ENCODE measurements around the gene YWHAG. TPM values are rescaled to one million over a fixed set of nuclear protein-coding genes. Genes with fewer than 3 reads are reported as not detected.

Gene YWHAG
- total RNA-seq, 1 donor from 2014 or later = 200 TPM

DNA sequence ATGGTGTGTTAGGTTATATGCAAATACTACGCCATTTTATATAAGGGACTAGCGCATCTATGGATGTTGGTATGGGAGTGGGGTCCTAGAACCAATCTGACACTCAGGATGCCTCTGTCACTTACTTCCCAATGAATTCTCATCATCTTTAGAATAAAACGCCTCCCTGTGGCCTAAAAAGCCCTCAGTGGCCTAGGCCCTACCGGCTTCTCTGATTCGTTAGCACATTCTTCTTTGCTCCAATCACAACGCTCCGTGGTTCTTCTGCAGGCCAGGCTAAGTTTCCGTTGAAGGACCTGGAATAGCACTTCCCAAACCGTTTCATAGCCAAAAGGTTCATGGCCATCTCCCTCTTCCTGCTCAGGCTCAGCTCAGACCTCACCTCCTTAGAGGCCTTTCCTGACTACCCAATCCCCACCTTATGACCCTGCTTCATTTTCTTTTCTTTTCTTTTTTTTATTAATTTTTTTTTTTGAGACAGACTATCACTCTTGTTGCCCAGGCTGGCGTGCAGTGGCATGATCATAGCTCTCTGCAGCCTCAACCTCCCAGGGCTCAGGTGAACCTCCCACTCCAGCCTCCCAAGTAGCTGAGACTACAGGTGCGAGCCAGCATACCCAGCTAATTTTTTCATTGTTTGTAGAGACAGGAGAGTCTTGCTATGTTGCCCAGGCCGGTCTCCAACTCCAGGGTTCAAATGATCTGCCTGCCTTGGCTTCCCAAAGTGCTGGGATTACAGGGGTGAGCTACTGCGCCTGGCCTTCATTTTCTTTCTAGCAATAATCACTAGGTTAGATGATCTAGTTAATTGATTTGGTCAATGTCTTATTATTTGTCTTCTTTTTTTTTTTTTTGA is 24.5 kb upstream of the YWHAG start:
- TF ChIP-seq, protein P1, sequence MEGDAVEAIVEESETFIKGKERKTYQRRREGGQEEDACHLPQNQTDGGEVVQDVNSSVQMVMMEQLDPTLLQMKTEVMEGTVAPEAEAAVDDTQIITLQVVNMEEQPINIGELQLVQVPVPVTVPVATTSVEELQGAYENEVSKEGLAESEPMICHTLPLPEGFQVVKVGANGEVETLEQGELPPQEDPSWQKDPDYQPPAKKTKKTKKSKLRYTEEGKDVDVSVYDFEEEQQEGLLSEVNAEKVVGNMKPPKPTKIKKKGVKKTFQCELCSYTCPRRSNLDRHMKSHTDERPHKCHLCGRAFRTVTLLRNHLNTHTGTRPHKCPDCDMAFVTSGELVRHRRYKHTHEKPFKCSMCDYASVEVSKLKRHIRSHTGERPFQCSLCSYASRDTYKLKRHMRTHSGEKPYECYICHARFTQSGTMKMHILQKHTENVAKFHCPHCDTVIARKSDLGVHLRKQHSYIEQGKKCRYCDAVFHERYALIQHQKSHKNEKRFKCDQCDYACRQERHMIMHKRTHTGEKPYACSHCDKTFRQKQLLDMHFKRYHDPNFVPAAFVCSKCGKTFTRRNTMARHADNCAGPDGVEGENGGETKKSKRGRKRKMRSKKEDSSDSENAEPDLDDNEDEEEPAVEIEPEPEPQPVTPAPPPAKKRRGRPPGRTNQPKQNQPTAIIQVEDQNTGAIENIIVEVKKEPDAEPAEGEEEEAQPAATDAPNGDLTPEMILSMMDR (conservative IDR thresholded peaks at IDR 0.05) = no peak
- no peak for DNase-seq (ENCODE audit: low read depth, low spot score)
- Mint-ChIP-seq H3K9me3 (no peaks in the 10 kb centered on the region), H3K27ac (ENCODE audit: unreplicated experiment) (no peak overlapping the region), H3K4me1 (peaks cover 5% of the 10 kb centered on the region), H3K27me3 (ENCODE audit: low read depth) (no peaks in the 10 kb centered on the region), H3K4me3 (no peak overlapping the region), H3K36me3 (ENCODE audit: low read depth) (no peaks in the 10 kb centered on the region)

GRCh38 chr7:76381814-76382213 is 23.0 kb upstream of the YWHAG start:
- TF ChIP-seq, protein P1 (conservative IDR thresholded peaks at IDR 0.05) = peak; percentile 35
- no peak overlapping the region for H3K4me3 Mint-ChIP-seq
- peaks cover 5% of the 10 kb centered on the region for H3K4me1 Mint-ChIP-seq
- no peaks in the 10 kb centered on the region for H3K36me3 Mint-ChIP-seq (ENCODE audit: low read depth)
- H3K9me3 Mint-ChIP-seq = no peaks in the 10 kb centered on the region
- H3K27ac Mint-ChIP-seq (ENCODE audit: unreplicated experiment) = no peak overlapping the region
- no peak for DNase-seq (ENCODE audit: low read depth, low spot score)
- H3K27me3 Mint-ChIP-seq (ENCODE audit: low read depth) = no peaks in the 10 kb centered on the region

- TF ChIP-seq, protein P1 (conservative IDR thresholded peaks at IDR 0.05) = no peak
- H3K27me3 Mint-ChIP-seq (ENCODE audit: low read depth) = no peaks in the 10 kb centered on the region
- H3K4me3 Mint-ChIP-seq = peak overlapping the region; percentile 84
- no peak for DNase-seq (ENCODE audit: low read depth, low spot score)
- peak overlapping the region; percentile 50 for H3K27ac Mint-ChIP-seq (ENCODE audit: unreplicated experiment)
- H3K36me3 Mint-ChIP-seq (ENCODE audit: low read depth) = no peaks in the 10 kb centered on the region
- peaks cover 5% of the 10 kb centered on the region for H3K4me1 Mint-ChIP-seq
- H3K9me3 Mint-ChIP-seq = no peaks in the 10 kb centered on the region
Measured at GRCh38 chr7:76380623-76380966, 21.8 kb upstream of the YWHAG start.

DNA sequence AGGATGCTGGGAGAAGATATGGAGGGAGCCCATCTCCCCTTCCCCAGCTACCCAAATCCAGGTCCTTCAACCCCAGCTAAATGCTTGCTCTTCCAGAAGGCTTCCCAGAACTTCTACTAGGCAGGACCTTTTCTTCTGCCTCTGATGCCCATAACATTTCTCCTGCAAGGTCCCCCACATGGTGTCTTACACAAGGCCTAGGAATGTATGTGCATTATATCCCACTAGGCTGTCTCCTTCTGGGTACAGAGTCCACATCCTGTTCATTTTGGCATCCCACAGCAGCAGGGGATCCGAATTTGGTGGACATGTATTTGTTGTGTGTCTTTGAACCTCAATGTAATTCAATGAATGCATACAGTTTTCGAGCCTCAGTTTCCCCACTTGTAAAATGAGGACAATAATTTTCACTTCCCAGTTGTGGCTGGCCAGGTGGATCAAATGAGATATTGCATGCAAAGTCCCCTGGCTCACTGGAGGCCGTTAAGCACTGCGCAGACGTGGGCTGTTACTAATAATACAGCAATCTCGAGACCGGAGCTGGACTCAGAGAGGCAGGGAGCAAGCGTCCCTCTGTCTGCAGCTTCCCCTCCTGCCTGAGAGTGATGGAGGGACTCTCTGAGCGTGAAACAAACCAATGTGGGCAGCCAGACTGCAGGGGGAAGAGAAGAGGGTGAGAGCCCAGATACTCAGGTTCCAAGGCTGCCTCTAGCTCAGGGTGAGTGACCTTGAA is 18.6 kb upstream of the YWHAG start:
- no peaks in the 10 kb centered on the region for H3K27me3 Mint-ChIP-seq (ENCODE audit: low read depth)

DNA sequence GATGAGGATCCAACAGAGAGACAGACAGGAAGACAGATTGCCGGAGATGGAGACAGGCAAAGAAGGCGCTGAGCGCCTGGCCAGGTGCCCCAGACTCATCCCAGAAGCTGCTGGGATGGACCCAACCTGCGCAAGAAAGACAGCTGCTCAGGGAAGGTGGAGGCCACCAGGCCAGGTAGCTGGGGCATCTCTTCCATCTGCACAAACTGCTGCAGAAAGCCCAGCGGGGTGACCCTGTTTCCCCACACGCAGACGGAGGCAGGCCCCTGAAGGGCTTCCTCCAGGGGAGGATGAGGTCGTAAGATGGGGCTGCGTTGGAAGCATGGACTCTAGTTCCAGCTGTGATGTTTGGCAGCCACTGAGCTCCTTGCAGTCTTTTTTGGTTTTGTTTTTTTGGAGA is 16.5 kb upstream of the YWHAG start:
- TF ChIP-seq, protein P1 (conservative IDR thresholded peaks at IDR 0.05) = no peak
- H3K36me3 Mint-ChIP-seq (ENCODE audit: low read depth) = no peaks in the 10 kb centered on the region
- H3K4me3 Mint-ChIP-seq = no peak overlapping the region
- H3K27ac Mint-ChIP-seq (ENCODE audit: unreplicated experiment) = no peak overlapping the region
- H3K4me1 Mint-ChIP-seq = peaks cover 7% of the 10 kb centered on the region
- no peak for DNase-seq (ENCODE audit: low read depth, low spot score)
- H3K9me3 Mint-ChIP-seq = no peaks in the 10 kb centered on the region
- no peaks in the 10 kb centered on the region for H3K27me3 Mint-ChIP-seq (ENCODE audit: low read depth)

More for the DNA sequence above, 18.6 kb upstream of the YWHAG start:
- Mint-ChIP-seq H3K9me3 (no peaks in the 10 kb centered on the region), H3K4me1 (peaks cover 10% of the 10 kb centered on the region), H3K4me3 (no peak overlapping the region), H3K27ac (ENCODE audit: unreplicated experiment) (no peak overlapping the region), H3K36me3 (ENCODE audit: low read depth) (no peaks in the 10 kb centered on the region)
- DNase-seq (ENCODE audit: low read depth, low spot score) = no peak
- TF ChIP-seq, protein P1 (conservative IDR thresholded peaks at IDR 0.05) = no peak
